PFSK-1 (cell line): ENCODE measurements around the gene STRN.

Experiments
- FOXP2 ChIP-seq: optimal IDR thresholded peaks from 2 replicates; pipeline ENCODE3; 2011; ENCODE audit warnings: borderline replicate concordance, control low read depth, inconsistent platforms; ENCODE audit not compliant: insufficient read depth; ENCODE audit errors: extremely low read length, extremely low read depth
- POLR2AphosphoS5 ChIP-seq: IDR thresholded peaks from 2 replicates; pipeline ENCODE4 v1.6.1; 2012; ENCODE audit warnings: low read depth, mild to moderate bottlenecking, control low read depth, low read length, moderate library complexity
- REST ChIP-seq, 2 experiments: IDR thresholded peaks; 2 replicates each; pipeline versions ENCODE4 v1.6.1 to v1.8.0; 2011 to 2012; ENCODE audit warnings: low read depth in 2 of 2, low read length in 2 of 2, control low read depth in 1 of 2, inconsistent platforms in 1 of 2, mild to moderate bottlenecking in 1 of 2, moderate library complexity in 1 of 2; ENCODE audit not compliant: insufficient read depth in 1 of 2
- SIN3A ChIP-seq: IDR thresholded peaks from 2 replicates; pipeline ENCODE4 v1.6.1; 2012; ENCODE audit warnings: mild to moderate bottlenecking, low read length, moderate library complexity, borderline replicate concordance; ENCODE audit not compliant: insufficient read depth
- TAF1 ChIP-seq: IDR thresholded peaks from 2 replicates; pipeline ENCODE4 v1.6.1; 2012; ENCODE audit warnings: low read length, control low read depth, borderline replicate concordance; ENCODE audit not compliant: insufficient read depth

STRN gene

GRCh38 chr2:36858551-36859365 is 107.6 kb downstream of the STRN start:
- TF ChIP-seq TAF1 = no peak
- TF ChIP-seq SIN3A = no peak
- TF ChIP-seq POLR2AphosphoS5 = no peak
- TF ChIP-seq FOXP2 = no peak
- TF ChIP-seq REST (IDR thresholded peaks at IDR 0.05; ENCODE audit: insufficient read depth in 1 of 2, low read depth in 2 of 2, low read length in 2 of 2) = no peak

GRCh38 chr2:36857713-36858112 is 108.6 kb downstream of the STRN start:
- TF ChIP-seq REST (IDR thresholded peaks at IDR 0.05; ENCODE audit: insufficient read depth in 1 of 2, low read depth in 2 of 2, low read length in 2 of 2) = no peak
- TF ChIP-seq FOXP2 = no peak
- no peak for TF ChIP-seq POLR2AphosphoS5
- TF ChIP-seq TAF1 = no peak
- no peak for TF ChIP-seq SIN3A

GRCh38 chr2:36855429-36855828 is 110.9 kb downstream of the STRN start:
- TF ChIP-seq POLR2AphosphoS5 (no peak), REST (IDR thresholded peaks at IDR 0.05; ENCODE audit: insufficient read depth in 1 of 2, low read depth in 2 of 2, low read length in 2 of 2) (no peak), TAF1 (no peak), SIN3A (no peak), FOXP2 (no peak)

- TF ChIP-seq REST (IDR thresholded peaks at IDR 0.05; ENCODE audit: insufficient read depth in 1 of 2, low read depth in 2 of 2, low read length in 2 of 2) (no peak), POLR2AphosphoS5 (no peak), SIN3A (no peak), TAF1 (no peak), FOXP2 (no peak)
Measured at GRCh38 chr2:36854241-36854640, 112.1 kb downstream of the STRN start.

- no peak for TF ChIP-seq REST (IDR thresholded peaks at IDR 0.05; ENCODE audit: insufficient read depth in 1 of 2, low read depth in 2 of 2, low read length in 2 of 2)
- TF ChIP-seq FOXP2 = no peak
- no peak for TF ChIP-seq SIN3A
- no peak for TF ChIP-seq TAF1
- no peak for TF ChIP-seq POLR2AphosphoS5
Measured at GRCh38 chr2:36849265-36849664, 117.1 kb downstream of the STRN start.
